ENCODE results near the gene TCFL5.
A peak's percentile ranks its signal among the peaks of the same experiment; 100 is the strongest.

Gene TCFL5

DNA sequence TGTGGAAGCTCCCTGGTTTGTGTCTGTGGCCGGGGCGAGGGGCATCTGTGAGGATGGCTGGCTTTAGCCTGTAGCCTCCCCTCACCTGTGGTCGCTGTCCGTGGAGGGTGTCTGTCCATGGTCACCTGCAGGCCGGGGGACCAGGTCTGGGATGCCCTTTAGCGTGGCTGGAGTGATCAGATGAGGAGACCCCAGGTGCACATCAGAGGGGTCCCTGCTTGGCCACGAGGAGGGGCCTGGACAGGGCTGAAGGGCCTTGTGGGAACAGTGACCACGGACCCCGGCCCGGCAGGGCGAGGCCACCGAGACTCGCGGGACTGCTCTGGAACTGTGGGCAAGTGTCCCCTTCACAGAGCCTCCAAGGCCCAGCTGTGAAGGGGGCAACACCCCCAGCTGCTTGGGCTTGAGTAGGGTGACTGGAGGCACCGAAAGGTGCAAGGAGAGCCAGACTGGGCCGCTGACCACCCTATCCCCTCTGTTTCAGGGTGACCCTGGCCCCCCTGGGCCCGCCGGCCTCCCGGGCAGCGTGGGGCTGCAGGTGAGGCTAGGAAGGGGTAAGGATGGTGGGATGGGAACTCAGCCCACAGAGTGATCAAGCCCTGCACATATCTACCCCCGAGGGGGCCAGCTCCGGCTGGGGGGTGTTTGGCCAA, 36.2 kb downstream of the TCFL5 start:
- H3K4me3 ChIP-seq (ENCODE audit: low read depth, low read length), result no peak overlapping the region
- TF ChIP-seq, protein P1, sequence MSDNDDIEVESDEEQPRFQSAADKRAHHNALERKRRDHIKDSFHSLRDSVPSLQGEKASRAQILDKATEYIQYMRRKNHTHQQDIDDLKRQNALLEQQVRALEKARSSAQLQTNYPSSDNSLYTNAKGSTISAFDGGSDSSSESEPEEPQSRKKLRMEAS (IDR thresholded peaks at IDR 0.05; ENCODE audit: low read depth, low read length), result no peak
- no peak for TF ChIP-seq MYC (IDR thresholded peaks at IDR 0.05; ENCODE audit: low read depth, low read length)
- TF ChIP-seq POLR2A (IDR thresholded peaks at IDR 0.05; ENCODE audit: extremely low read depth, insufficient read length), result no peak
- TF ChIP-seq, protein P2, sequence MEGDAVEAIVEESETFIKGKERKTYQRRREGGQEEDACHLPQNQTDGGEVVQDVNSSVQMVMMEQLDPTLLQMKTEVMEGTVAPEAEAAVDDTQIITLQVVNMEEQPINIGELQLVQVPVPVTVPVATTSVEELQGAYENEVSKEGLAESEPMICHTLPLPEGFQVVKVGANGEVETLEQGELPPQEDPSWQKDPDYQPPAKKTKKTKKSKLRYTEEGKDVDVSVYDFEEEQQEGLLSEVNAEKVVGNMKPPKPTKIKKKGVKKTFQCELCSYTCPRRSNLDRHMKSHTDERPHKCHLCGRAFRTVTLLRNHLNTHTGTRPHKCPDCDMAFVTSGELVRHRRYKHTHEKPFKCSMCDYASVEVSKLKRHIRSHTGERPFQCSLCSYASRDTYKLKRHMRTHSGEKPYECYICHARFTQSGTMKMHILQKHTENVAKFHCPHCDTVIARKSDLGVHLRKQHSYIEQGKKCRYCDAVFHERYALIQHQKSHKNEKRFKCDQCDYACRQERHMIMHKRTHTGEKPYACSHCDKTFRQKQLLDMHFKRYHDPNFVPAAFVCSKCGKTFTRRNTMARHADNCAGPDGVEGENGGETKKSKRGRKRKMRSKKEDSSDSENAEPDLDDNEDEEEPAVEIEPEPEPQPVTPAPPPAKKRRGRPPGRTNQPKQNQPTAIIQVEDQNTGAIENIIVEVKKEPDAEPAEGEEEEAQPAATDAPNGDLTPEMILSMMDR (IDR thresholded peaks at IDR 0.05; ENCODE audit: low read depth, low read length), result no peak
- peak; percentile 21 for DNase-seq (ENCODE audit: low read depth)

DNA sequence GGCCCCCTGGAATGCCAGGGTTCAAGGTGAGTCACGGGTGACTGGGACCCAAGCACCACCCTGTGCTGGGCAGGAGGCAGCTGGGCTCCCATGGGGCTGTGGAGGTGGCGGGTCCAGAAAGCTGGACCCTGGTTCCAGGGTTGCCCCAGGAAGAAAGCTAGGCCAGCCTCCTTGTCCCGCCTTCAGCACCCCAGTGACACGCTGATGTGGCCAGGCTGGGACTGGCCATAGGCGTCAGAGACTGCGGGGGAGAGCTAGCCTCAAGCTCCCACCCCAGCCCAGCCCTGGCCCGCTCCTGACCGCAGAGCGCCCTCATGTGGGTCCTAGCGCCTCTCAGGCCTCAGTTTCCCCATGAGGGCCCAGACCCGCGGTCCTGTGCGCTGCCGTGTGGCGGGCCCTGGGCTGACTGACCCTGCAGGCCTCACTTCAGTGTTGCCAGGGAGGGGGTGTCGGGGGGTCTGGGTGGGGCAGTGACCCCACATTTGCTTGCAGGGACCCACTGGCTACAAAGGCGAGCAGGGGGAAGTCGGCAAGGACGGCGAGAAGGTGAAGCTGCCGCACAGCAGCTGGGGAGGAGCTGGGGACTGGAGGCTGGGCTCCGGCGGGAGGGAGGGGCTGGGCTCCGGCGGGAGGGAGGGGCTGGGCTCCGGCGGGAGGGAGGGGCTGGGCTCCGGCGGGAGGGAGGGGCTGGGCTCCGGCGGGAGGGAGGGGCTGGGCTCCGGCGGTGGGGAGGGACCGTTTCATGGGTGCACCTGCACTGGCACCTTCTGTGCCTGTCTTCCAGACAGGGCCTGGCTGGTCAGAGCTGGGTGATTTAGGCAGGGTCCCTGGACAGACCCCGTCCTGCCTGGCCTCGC, 36.9 kb downstream of the TCFL5 start:
- TF ChIP-seq, protein P1 (IDR thresholded peaks at IDR 0.05; ENCODE audit: low read depth, low read length), result no peak
- TF ChIP-seq, protein P2 (IDR thresholded peaks at IDR 0.05; ENCODE audit: low read depth, low read length), result no peak
- TF ChIP-seq POLR2A (IDR thresholded peaks at IDR 0.05; ENCODE audit: extremely low read depth, insufficient read length) (no peak), MYC (IDR thresholded peaks at IDR 0.05; ENCODE audit: low read depth, low read length) (no peak)
- DNase-seq (ENCODE audit: low read depth), result peak; percentile 88
- no peak overlapping the region for H3K4me3 ChIP-seq (ENCODE audit: low read depth, low read length)

DNA sequence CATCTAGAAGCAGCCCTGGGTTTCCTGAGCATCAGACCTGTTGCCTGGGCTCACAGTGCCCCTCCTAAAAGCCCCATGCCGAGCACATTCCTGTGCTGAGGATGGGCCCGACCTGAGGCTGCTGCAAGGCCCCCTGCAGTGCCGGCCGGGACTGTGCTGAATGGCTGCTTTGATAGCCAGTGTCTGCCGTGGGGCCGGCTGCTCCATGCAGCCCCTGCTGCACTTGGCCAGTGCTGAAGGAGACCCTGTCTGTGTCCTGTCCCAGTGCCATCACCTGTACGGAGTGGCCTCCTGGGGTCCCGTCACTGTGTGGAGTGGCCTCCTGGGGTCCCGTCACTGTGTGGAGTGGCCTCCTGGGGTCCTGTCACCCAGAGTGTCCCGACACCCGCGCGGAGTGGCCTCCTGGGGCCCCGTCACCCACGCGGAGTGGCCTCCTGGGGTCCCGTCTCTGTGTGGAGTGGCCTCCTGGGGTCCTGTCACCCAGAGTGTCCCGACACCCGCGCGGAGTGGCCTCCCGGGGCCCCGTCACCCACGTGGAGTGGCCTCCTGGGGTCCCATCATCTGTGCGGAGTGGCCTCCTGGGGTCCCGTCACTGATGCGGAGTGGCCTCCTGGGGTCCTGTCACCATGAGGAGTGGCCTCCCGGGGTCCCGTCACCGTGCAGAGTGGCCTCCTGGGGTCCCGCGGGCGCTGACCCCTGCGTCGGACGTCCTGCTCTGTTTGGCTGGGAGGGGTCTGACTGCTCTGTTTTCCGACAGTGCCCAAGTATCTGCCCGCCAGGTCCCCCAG, 37.7 kb downstream of the TCFL5 start:
- H3K4me3 ChIP-seq (ENCODE audit: low read depth, low read length), result no peak overlapping the region
- no peak for TF ChIP-seq POLR2A (IDR thresholded peaks at IDR 0.05; ENCODE audit: extremely low read depth, insufficient read length)
- TF ChIP-seq, protein P1 (IDR thresholded peaks at IDR 0.05; ENCODE audit: low read depth, low read length), result no peak
- TF ChIP-seq MYC (IDR thresholded peaks at IDR 0.05; ENCODE audit: low read depth, low read length), result no peak
- TF ChIP-seq, protein P2 (IDR thresholded peaks at IDR 0.05; ENCODE audit: low read depth, low read length), result no peak
- no peak for DNase-seq (ENCODE audit: low read depth)

DNA sequence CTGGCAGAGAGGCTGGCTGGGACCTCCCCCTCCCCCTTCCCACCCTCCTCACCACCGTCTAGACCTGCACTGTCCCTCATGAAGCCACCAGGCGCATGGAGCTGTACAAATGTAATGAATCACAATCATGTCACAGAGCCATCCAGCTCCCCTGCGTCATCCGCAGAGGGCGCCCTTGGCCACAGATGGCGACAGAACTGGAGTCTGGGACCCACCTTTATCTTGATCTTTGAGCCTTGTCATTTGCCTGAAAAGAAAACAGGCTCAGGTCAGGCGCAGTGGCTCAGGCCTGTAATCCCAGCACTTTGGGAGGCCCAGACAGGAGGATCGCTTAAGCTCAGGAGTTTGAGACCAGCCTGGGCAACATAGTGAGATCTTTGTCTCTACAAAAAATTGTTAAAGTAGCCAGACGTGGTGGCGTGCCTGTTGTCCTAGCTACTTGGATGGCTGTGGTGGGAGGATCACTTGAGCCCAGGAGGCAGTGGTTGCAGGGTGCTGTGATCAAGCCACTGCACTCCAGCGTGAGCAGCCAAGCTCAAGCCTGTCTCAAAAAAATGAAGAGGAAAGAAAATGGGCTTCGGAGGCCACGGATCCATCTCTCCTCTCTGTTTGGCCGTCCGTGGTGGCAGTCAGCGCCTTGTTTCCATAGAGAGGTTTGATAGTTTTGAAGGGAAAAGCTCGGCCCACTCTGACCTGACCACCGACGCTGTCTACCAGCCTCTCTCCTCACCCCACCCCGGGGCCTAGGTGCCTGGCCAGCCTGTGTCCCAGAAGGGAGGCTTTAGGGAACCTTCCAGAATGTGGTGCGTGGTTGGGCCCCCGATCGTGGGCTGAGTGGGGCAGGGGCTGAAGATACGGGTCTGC, 38.6 kb downstream of the TCFL5 start:
- peak; percentile 91 for DNase-seq (ENCODE audit: low read depth)
- TF ChIP-seq, protein P1 (IDR thresholded peaks at IDR 0.05; ENCODE audit: low read depth, low read length), result 0 out of 2 replicates have a peak, but pooled peaks have one; percentile 53
- peak; percentile 45; the same call in 1 of the 2 replicates for TF ChIP-seq MYC (IDR thresholded peaks at IDR 0.05; ENCODE audit: low read depth, low read length)
- TF ChIP-seq, protein P2 (IDR thresholded peaks at IDR 0.05; ENCODE audit: low read depth, low read length), result peak; percentile 79
- no peak for TF ChIP-seq POLR2A (IDR thresholded peaks at IDR 0.05; ENCODE audit: extremely low read depth, insufficient read length)
- no peak overlapping the region for H3K4me3 ChIP-seq (ENCODE audit: low read depth, low read length)
